Stimulated activated naive CD4-positive, alpha-beta T cell (primary cell): ENCODE measurements around the gene PDE6D.

Experiments used
- DNase-seq, 6 experiments: peaks; one replicate each; lab custom pipeline; 2025; lab: John Stamatoyannopoulos, UW

PDE6D gene

GRCh38 chr2:231682603-231683291, 98.3 kb downstream of the PDE6D start:
- DNase-seq: no peak
